A673 (cell line): ENCODE measurements around the gene ZSWIM5. TPM values are rescaled to one million over a fixed set of nuclear protein-coding genes. Genes with fewer than 3 reads are reported as not detected.

Experiments
- BruUV-seq: library from RNA; stranded (reverse); fragments of 400-500 nt; replicated peaks from 2 replicates; lab custom pipeline; 2021; lab: Mats Ljungman, UMichigan
- CTCF ChIA-PET: fragments of 300-600 bp; sonication (Branson Sonifier 250); formaldehyde crosslinking; loops from one replicate; lab custom pipeline; 2022; ENCODE audit warnings: antibody characterized with exemption; lab: Charles Lee
- POLR2A ChIA-PET: fragments of 300-600 bp; sonication (Branson Sonifier 250); formaldehyde crosslinking; loops from one replicate; lab custom pipeline; 2022; ENCODE audit warnings: antibody characterized with exemption; ENCODE audit not compliant: low non-redundant PET; lab: Charles Lee
- DNase-seq: peaks from one replicate; pipeline ENCODE4 v3.0.0-alpha.2; 2015; ENCODE audit warnings: low spot score
- H3K27ac ChIP-seq: fragments of 200-600 bp; sonication (generic); 2 replicates; pipeline ENCODE4 v1.5.1; 2016; ENCODE audit warnings: mixed run types, low read depth, mild to moderate bottlenecking, mixed read lengths, antibody characterized with exemption, low read length; ENCODE audit not compliant: poor library complexity, severe bottlenecking
- H3K27me3 ChIP-seq: fragments of 200-600 bp; sonication (generic); replicated peaks from 2 replicates; pipeline ENCODE4 v1.6.1; 2017; ENCODE audit warnings: mixed run types, low read depth, mild to moderate bottlenecking, mixed read lengths, antibody characterized with exemption, low read length; ENCODE audit not compliant: insufficient read depth, poor library complexity
- H3K36me3 ChIP-seq: fragments of 200-600 bp; sonication (generic); 2 replicates; pipeline ENCODE4 v1.6.1; 2016; ENCODE audit warnings: mixed run types, mild to moderate bottlenecking, mixed read lengths, antibody characterized with exemption, low read length; ENCODE audit not compliant: insufficient read depth, poor library complexity, severe bottlenecking
- H3K4me1 ChIP-seq: fragments of 200-600 bp; sonication (generic); 2 replicates; pipeline ENCODE4 v1.6.1; 2017; ENCODE audit warnings: mixed run types, mild to moderate bottlenecking, mixed read lengths, antibody characterized with exemption, low read length; ENCODE audit not compliant: insufficient read depth, poor library complexity, severe bottlenecking
- H3K4me3 ChIP-seq: fragments of 200-600 bp; sonication (generic); 2 replicates; pipeline ENCODE4 v1.5.1; 2016; ENCODE audit warnings: low read depth, mixed run types, mild to moderate bottlenecking, mixed read lengths, low read length; ENCODE audit not compliant: poor library complexity, severe bottlenecking
- H3K9me3 ChIP-seq: fragments of 200-600 bp; sonication (generic); 2 replicates; pipeline ENCODE4 v1.6.1; 2016; ENCODE audit warnings: mixed run types, low read depth, mild to moderate bottlenecking, mixed read lengths, antibody characterized with exemption, low read length; ENCODE audit not compliant: poor library complexity, severe bottlenecking
- EZH2 ChIP-seq: fragments of 200-600 bp; sonication (generic); IDR thresholded peaks from 2 replicates; pipeline ENCODE4 v1.6.1; 2017; ENCODE audit warnings: borderline replicate concordance, low read depth, mild to moderate bottlenecking, mixed read lengths, antibody characterized with exemption, low read length; ENCODE audit not compliant: poor library complexity, severe bottlenecking
- intact Hi-C: fragments of 100-400 bp; cut with micrococcal nuclease; formaldehyde crosslinking; loops from one replicate; pipeline ENCODE4 v1.10.0; 2022; ENCODE audit not compliant: unreplicated experiment
- total RNA-seq: library from RNA; stranded (reverse); gene quantifications from 2 replicates; pipeline ENCODE4 v1.2.3, GENCODE V29; 2021
- TF ChIP-seq, protein P1 (sequence below): fragments of 300-800, 200-600 bp; sonication (generic); conservative IDR thresholded peaks from 2 replicates; pipeline ENCODE4 v1.5.1; 2017; ENCODE audit warnings: low read depth, mild to moderate bottlenecking, antibody characterized with exemption, low read length, moderate library complexity, mixed read lengths

ZSWIM5 gene
- total RNA-seq, 1 experiment from 2014 or later, result 0.67 TPM

DNA sequence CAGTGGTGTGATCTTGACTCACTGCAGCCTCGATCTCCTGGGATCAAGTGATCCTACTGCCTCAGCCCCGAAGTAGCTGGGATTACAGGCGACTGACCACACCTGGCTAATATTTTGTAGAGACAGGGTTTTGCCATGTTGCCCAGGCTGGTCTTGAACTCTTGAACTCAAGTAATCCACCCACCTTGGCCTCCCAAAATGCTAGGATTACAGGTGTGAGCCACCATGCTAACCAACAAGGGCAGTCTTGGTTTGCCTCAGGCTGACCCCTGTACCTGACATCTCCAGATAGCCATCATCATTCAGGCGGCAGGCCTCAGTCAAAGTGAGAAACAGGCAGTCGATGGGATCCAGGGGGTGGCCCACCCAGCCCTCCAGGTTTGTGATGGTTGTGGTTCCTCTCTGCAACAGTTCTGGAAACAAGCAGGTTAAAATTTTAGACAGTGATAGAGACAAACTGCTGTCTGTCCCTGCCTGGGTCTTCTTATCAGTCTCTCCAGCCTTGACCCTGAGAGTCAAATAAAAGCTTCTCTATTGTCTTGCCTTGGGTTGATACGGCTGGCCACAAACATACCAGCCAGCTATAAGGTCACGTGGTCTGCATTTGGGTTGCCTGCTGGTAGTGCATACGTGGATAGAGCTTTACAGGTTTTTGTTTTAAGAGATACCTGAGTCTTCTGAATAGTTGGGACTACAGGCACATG is 167.6 kb downstream of the ZSWIM5 start:
- no peak for TF ChIP-seq EZH2
- TF ChIP-seq, protein P1, sequence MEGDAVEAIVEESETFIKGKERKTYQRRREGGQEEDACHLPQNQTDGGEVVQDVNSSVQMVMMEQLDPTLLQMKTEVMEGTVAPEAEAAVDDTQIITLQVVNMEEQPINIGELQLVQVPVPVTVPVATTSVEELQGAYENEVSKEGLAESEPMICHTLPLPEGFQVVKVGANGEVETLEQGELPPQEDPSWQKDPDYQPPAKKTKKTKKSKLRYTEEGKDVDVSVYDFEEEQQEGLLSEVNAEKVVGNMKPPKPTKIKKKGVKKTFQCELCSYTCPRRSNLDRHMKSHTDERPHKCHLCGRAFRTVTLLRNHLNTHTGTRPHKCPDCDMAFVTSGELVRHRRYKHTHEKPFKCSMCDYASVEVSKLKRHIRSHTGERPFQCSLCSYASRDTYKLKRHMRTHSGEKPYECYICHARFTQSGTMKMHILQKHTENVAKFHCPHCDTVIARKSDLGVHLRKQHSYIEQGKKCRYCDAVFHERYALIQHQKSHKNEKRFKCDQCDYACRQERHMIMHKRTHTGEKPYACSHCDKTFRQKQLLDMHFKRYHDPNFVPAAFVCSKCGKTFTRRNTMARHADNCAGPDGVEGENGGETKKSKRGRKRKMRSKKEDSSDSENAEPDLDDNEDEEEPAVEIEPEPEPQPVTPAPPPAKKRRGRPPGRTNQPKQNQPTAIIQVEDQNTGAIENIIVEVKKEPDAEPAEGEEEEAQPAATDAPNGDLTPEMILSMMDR, result no peak
- no TSS peak for BruUV-seq
- ChIA-PET CTCF (no interaction called here), POLR2A (no interaction called here)
- Histone ChIP-seq H3K36me3 (no peaks in the 10 kb centered on the region), H3K27me3 (no peaks in the 10 kb centered on the region), H3K27ac (no peak overlapping the region), H3K9me3 (no peaks in the 10 kb centered on the region), H3K4me1 (no peaks in the 10 kb centered on the region), H3K4me3 (no peak overlapping the region)
- intact Hi-C loops, result no loop called here
- no peak for DNase-seq

DNA sequence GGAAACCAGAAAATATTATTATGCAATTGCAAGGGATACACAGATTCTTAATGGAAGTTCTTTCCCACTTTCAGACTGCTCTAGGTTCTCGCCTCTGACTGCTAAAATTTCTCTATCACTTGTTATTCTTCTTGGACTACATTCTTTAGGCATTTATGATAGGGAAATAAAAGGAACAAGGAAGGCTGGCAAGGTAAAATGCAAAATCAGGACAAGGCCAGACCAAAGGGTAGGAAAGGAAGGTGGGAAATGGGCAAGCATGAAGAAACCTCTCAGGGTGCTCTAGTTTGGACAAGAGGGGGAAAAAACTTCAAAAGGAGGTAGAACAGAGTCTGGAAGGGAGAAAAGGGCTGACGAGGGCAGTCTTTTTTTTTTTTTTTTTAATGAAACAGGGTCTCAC is 168.2 kb downstream of the ZSWIM5 start:
- CTCF ChIA-PET, result no interaction called here
- intact Hi-C loops, result no loop called here

DNA sequence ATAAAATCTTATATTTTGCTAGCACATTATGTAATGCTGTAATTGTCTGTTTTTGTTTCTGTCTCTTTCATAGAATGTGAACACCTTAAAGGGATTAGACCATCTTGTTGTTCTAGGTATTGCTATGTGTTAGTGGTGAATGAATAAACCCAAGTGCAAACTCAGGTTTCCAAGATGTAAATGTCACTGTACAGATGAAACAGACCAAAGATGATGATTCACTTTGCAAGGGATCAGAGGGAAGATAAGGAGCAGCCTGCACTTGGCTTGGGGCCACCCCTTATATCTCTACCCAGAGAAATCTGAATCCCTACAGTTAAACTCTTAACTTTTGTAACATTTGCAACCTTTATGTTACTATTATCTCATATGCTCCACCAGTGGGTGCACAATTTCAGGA is 168.9 kb downstream of the ZSWIM5 start:
- no peaks in the 10 kb centered on the region for H3K4me1 ChIP-seq
- no peak overlapping the region for H3K4me3 ChIP-seq
- CTCF ChIA-PET, result no interaction called here
- DNase-seq, result no peak
- POLR2A ChIA-PET, result no interaction called here
- BruUV-seq, result no TSS peak
- TF ChIP-seq, protein P1, result no peak
- no peak for TF ChIP-seq EZH2
- no peaks in the 10 kb centered on the region for H3K27me3 ChIP-seq
- H3K36me3 ChIP-seq, result no peaks in the 10 kb centered on the region
- H3K27ac ChIP-seq, result no peak overlapping the region
- intact Hi-C loops, result no loop called here
- H3K9me3 ChIP-seq, result no peaks in the 10 kb centered on the region

More for the DNA sequence above, 168.2 kb downstream of the ZSWIM5 start:
- Histone ChIP-seq H3K4me3 (no peak overlapping the region), H3K36me3 (no peaks in the 10 kb centered on the region), H3K4me1 (no peaks in the 10 kb centered on the region), H3K27ac (no peak overlapping the region), H3K27me3 (no peaks in the 10 kb centered on the region), H3K9me3 (no peaks in the 10 kb centered on the region)
- POLR2A ChIA-PET, result no interaction called here
- no TSS peak for BruUV-seq
- TF ChIP-seq, protein P1, result no peak
- TF ChIP-seq EZH2, result no peak
- DNase-seq, result no peak
